GM18951 (cell line): ENCODE results near the gene XPO5.
"Not testable (repeated sequence)": the region's sequence is repeated elsewhere in the genome, so short reads cannot be mapped to it uniquely, and the experiment has no call there.

ENCODE experiments used
- POLR2A ChIP-seq: IDR thresholded peaks from 4 replicates; pipeline ENCODE4 v1.6.1; 2011; ENCODE audit warnings: mild to moderate bottlenecking; ENCODE audit not compliant: insufficient read length, insufficient read depth; ENCODE audit errors: extremely low read depth
- in situ Hi-C: fragments of 300-500 bp; cut with MboI; formaldehyde crosslinking; loops from one replicate; pipeline ENCODE4 v1.12.0; 2022; ENCODE audit warnings: low sequenced_read_pairs, mixed read lengths, inconsistent platforms; ENCODE audit not compliant: unreplicated experiment

The XPO5 gene

GRCh38 chr6:43572015-43572414 is 3.8 kb downstream of the XPO5 start:
- in situ Hi-C loops = no loop called here
- TF ChIP-seq POLR2A = no peak

GRCh38 chr6:43570876-43571441 is 4.9 kb downstream of the XPO5 start:
- no peak for TF ChIP-seq POLR2A
- in situ Hi-C loops = no loop called here

DNA sequence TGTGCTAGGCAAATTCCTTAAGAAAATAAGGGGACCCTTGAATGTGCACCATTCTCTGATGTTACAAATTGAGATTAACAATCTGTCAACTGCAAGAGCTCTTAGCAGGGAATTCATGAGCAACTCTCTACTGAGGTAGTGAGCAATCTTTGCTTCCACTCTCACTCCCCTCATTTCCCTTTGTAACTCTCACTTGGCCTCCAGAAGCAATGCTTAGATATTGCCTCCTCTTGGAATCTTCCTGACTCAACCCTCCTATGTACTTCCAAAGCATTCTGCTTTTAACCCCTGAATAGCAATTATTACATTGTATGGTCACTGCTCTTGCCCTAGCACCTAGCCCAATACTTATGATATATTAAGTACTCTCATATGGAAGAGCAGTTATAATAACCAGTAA is 16.5 kb downstream of the XPO5 start:
- TF ChIP-seq POLR2A = no peak
- in situ Hi-C loops = no loop called here

- in situ Hi-C loops = not testable (repeated sequence)
These were observed 18.2 kb downstream of the XPO5 start for GRCh38 chr6:43557620-43558019.

DNA sequence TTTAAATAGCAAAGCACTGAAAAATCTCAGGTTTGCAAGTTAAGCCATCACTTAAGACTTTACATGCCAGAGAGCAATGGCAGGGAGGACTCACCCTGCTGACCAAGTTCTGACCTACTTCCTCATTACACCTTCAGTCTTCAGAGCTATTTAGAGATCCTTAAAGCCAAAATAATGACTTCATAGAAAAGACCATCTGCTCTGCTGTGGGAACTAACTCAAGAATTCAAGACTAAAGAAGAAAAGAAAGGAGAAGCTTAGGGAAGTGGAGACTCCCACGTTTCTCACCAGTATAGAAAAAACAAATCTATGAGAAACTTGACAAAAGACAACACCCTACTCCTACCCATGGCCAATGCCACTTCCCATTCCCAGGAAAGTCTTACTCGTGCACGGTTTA is 28.6 kb downstream of the XPO5 start:
- TF ChIP-seq POLR2A = no peak
- in situ Hi-C loops = no loop called here

GRCh38 chr6:43544461-43544860 is 31.4 kb downstream of the XPO5 start:
- no peak for TF ChIP-seq POLR2A

DNA sequence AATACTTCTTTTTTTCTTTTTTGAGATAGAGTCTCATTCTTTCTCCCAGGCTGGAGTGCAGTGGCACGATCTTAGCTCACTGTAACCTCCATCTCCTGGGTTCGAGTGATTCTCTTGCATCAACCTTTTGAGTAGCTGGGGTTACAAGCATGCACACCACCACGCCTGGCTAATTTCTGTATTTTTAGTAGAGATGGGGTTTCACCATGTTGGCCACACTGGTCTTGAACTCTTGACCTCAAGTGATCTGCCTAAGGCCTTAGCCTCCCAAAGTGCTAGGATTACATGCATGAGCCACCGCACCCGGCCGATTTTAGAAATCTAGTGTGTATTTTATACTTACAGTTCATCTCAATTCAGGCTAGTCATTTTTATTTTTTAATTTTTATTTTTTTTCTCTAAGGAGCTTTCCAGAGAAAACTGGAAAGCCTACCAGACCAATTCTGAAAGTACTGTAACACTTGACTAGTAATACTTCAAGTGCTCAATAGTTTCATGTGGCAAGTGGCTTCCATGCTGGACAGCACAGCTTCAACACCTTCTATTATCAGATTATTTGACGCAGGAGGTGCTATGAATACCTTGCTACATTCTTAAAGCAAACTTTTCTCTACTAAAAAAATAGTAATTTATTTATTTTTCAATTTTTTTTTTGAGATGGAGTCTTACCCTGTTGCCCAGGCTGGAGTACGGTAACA is 33.9 kb downstream of the XPO5 start:
- in situ Hi-C loops = no loop called here
- no peak for TF ChIP-seq POLR2A

More at GRCh38 chr6:43544461-43544860, 31.4 kb downstream of the XPO5 start:
- in situ Hi-C loops = no loop called here

- TF ChIP-seq POLR2A = no peak
- in situ Hi-C loops = no loop called here
These were observed 35.3 kb downstream of the XPO5 start for GRCh38 chr6:43540507-43540906.

DNA sequence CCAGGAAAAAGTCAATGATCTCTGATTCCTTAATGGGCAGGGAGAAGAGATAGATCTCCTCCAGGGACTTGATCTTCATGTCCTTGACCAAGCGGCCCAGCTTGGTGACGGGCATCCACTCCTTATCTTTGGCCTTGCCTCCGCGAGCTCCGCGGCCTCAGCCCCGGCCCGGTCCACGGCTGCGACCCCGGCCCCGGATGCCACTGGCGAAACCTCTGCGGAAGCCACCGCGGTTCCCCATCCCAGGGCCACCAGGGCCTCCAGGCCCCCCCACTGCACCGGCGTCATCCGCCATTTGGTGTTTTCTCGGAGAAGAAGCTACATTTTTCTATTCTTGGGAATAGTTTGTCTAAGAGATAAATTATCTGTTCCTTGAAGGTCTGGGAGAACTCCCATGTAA is 36.4 kb downstream of the XPO5 start:
- in situ Hi-C loops = not testable (repeated sequence)

DNA sequence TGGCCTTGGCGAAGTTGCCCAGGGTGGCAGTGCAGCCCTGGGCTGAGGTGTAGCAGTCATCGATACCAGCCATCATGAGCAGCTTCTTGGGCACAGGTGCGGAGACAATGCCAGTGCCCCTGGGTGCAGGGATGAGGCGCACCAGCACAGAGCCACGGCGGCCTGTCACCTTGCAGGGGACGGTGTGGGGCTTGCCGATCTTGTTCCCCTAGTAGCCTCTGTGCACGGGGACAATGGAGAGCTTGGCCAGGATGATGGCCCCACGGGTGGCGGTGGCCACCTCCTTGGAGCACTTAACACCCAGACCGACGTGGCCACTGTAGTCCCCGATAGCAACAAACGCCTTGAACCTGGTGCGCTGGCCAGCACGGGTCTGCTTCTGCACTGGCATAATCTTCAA is 36.9 kb downstream of the XPO5 start:
- in situ Hi-C loops = not testable (repeated sequence)

DNA sequence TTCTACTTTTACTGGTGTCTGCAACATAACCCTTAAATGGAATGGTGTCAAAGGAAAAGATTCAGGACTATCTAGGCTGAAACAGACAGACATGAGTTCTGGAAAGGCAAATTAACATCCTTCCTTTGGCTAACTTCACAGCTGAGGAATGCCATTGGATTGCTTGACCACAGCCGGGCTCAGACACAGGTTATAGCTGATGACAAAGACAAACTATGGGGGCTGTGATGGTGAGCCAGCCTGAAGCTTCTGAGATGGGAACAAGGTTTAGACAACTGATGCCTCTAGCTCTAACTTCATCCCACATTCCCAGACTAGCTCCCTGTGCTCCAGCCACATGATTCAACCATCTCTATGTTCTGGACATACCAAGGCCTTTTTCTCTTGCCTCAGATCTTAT is 43.6 kb downstream of the XPO5 start:
- in situ Hi-C loops = no loop called here
- TF ChIP-seq POLR2A = no peak

DNA sequence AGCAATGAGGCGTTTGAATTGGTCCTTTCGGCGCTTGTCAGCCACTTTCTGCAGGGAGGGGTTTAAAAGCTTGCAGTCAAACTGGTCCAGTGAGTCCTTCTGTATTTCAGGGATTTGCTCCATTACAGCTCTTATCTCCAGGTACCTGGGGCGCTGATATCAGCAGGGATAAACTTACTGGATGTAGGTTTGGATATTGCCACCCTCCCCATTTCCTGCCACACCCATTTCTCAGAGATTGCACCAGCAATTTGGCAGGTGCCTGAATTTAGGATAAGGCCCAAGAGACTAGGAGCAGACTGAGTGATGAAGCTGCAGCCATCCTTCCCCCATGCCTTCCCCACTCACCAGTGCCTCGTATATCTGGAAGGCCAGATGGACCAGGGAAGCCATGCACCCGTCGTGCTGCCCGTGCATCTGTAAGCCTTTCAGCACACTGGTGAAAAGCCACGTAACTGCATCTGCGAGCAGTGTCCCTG is 51.3 kb downstream of the XPO5 start:
- TF ChIP-seq POLR2A = no peak
- in situ Hi-C loops = no loop called here

DNA sequence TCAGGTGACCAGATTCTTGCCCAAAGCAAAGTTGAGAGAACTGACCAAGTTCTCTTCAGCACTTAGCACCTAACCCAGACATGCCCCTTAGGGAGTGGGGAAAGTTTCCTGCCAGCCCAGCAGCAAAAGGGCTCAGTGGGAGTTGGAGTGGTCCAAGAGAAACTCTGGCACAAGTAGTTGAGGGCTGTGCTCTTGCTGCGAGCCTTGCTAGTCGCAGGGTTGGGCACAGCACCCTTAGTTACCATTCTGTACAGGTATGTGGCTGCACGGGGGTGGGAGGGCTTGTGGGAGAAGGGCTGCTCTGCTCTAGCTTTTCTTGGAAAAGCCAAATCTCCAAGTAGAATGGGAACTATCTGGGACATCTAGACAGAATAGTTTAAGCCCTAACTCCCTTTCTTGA is 52.6 kb downstream of the XPO5 start:
- in situ Hi-C loops = no loop called here

GRCh38 chr6:43522547-43523261 is 53.1 kb downstream of the XPO5 start:
- TF ChIP-seq POLR2A = no peak
- in situ Hi-C loops = no loop called here

More for the DNA sequence above, 52.6 kb downstream of the XPO5 start:
- TF ChIP-seq POLR2A = no peak
